LoVo (cell line): ENCODE measurements around the gene SPARCL1.
"Not testable (repeated sequence)": the region's sequence is repeated elsewhere in the genome, so short reads cannot be mapped to it uniquely, and the experiment has no call there.

Source experiments
- DNase-seq: peaks from one replicate; pipeline ENCODE4 v3.0.0-alpha.2; 2016; ENCODE audit warnings: low spot score

Gene SPARCL1

GRCh38 chr4:87499403-87500091, 29.6 kb downstream of the SPARCL1 start:
- DNase-seq = no peak

GRCh38 chr4:87498446-87498900, 30.7 kb downstream of the SPARCL1 start:
- no peak for DNase-seq

GRCh38 chr4:87497578-87497977, 31.6 kb downstream of the SPARCL1 start:
- DNase-seq = no peak

GRCh38 chr4:87497159-87497558, 32.0 kb downstream of the SPARCL1 start:
- DNase-seq = no peak

GRCh38 chr4:87493115-87493514, 36.1 kb downstream of the SPARCL1 start:
- no peak for DNase-seq

- not testable (repeated sequence) for DNase-seq
Observed at GRCh38 chr4:87491851-87492250, 37.3 kb downstream of the SPARCL1 start.

- DNase-seq = no peak
Observed at GRCh38 chr4:87491436-87491835, 37.7 kb downstream of the SPARCL1 start.

GRCh38 chr4:87490664-87491369, 38.4 kb downstream of the SPARCL1 start:
- no peak for DNase-seq

- no peak for DNase-seq
Observed at GRCh38 chr4:87489678-87490077, 39.5 kb downstream of the SPARCL1 start.

GRCh38 chr4:87488666-87489065, 40.5 kb downstream of the SPARCL1 start:
- not testable (repeated sequence) for DNase-seq

- DNase-seq = not testable (repeated sequence)
Observed at GRCh38 chr4:87483247-87483646, 45.9 kb downstream of the SPARCL1 start.

GRCh38 chr4:87481377-87481776, 47.8 kb downstream of the SPARCL1 start:
- no peak for DNase-seq

GRCh38 chr4:87478732-87479250, 50.4 kb downstream of the SPARCL1 start:
- DNase-seq = no peak

- no peak for DNase-seq
Observed at GRCh38 chr4:87476934-87477333, 52.2 kb downstream of the SPARCL1 start.

GRCh38 chr4:87469390-87469789, 59.8 kb downstream of the SPARCL1 start:
- no peak for DNase-seq

- peak; percentile 50 for DNase-seq
Observed at GRCh38 chr4:87465739-87466366, 63.3 kb downstream of the SPARCL1 start.

- no peak for DNase-seq
Observed at GRCh38 chr4:87462102-87462501, 67.1 kb downstream of the SPARCL1 start.

GRCh38 chr4:87461281-87461700, 67.9 kb downstream of the SPARCL1 start:
- no peak for DNase-seq

- no peak for DNase-seq
Observed at GRCh38 chr4:87458913-87459312, 70.3 kb downstream of the SPARCL1 start.

- no peak for DNase-seq
Observed at GRCh38 chr4:87451537-87451936, 77.6 kb downstream of the SPARCL1 start.

GRCh38 chr4:87446375-87446774, 82.8 kb downstream of the SPARCL1 start:
- DNase-seq = not testable (repeated sequence)

GRCh38 chr4:87445964-87446363, 83.2 kb downstream of the SPARCL1 start:
- no peak for DNase-seq

GRCh38 chr4:87444741-87445140, 84.4 kb downstream of the SPARCL1 start:
- DNase-seq = no peak
